Neuronal stem cell (in vitro differentiated cells): ENCODE data around the gene GCNT2.
"Not testable (repeated sequence)": the region's sequence is repeated elsewhere in the genome, so short reads cannot be mapped to it uniquely, and the experiment has no call there.

Experiments used
- DNase-seq: peaks from one replicate; pipeline ENCODE4 v3.0.0-alpha.2; 2013; ENCODE audit warnings: low spot score
- H2AFZ ChIP-seq: one replicate; pipeline ENCODE4 v1.6.1; 2013; ENCODE audit warnings: mild to moderate bottlenecking, low read length, inconsistent platforms
- H2AK5ac ChIP-seq: 2 replicates; pipeline ENCODE4 v1.6.1; 2013; ENCODE audit warnings: low read depth, mild to moderate bottlenecking, inconsistent platforms, low read length, moderate library complexity, mixed read lengths
- H2BK120ac ChIP-seq: 2 replicates; pipeline ENCODE4 v1.6.1; 2013; ENCODE audit warnings: low read depth, mild to moderate bottlenecking, inconsistent platforms, low read length, moderate library complexity, mixed read lengths
- H2BK12ac ChIP-seq: one replicate; pipeline ENCODE4 v1.6.1; 2013; ENCODE audit warnings: low read length, inconsistent platforms
- H2BK15ac ChIP-seq: 2 replicates; pipeline ENCODE4 v1.6.1; 2013; ENCODE audit warnings: mild to moderate bottlenecking, low read length, inconsistent platforms, mixed read lengths
- H2BK5ac ChIP-seq: one replicate; pipeline ENCODE4 v1.6.1; 2013; ENCODE audit warnings: inconsistent platforms, mild to moderate bottlenecking, low read length, moderate library complexity
- H3K14ac ChIP-seq: one replicate; pipeline ENCODE4 v1.6.1; 2013; ENCODE audit warnings: low read length, inconsistent platforms
- H3K18ac ChIP-seq: 2 replicates; pipeline ENCODE4 v1.6.1; 2013; ENCODE audit warnings: low read length, inconsistent platforms
- H3K23ac ChIP-seq: 2 replicates; pipeline ENCODE4 v1.6.1; 2013; ENCODE audit warnings: low read depth, mild to moderate bottlenecking, mixed read lengths, low read length, inconsistent platforms; ENCODE audit not compliant: poor library complexity
- H3K27ac ChIP-seq: replicated peaks from 3 replicates; pipeline ENCODE4 v1.5.1; 2013; ENCODE audit warnings: low read length, inconsistent platforms
- H3K27me3 ChIP-seq, 3 experiments: 2 replicates each; pipeline ENCODE4 v1.6.1; 2013; ENCODE audit warnings: low read length in 3 of 3, mild to moderate bottlenecking in 2 of 3, inconsistent platforms in 1 of 3, low read depth in 1 of 3, mixed read lengths in 1 of 3, moderate library complexity in 1 of 3; ENCODE audit not compliant: control insufficient read depth in 3 of 3, insufficient read depth in 3 of 3
- H3K36me3 ChIP-seq, 2 donors: replicated peaks in 1 of 2; 2 replicates each; pipeline ENCODE4 v1.6.1; 2013; ENCODE audit warnings: low read length in 2 of 2; ENCODE audit not compliant: control insufficient read depth in 2 of 2, insufficient read depth in 2 of 2
- H3K4ac ChIP-seq: 2 replicates; pipeline ENCODE4 v1.6.1; 2013; ENCODE audit warnings: inconsistent platforms, mild to moderate bottlenecking, low read length, moderate library complexity
- H3K4me1 ChIP-seq, 2 donors: 1 replicate in 1 of 2; 2 replicates in 1 of 2; pipeline ENCODE4 v1.6.1; 2013; ENCODE audit warnings: low read length in 2 of 2, low read depth in 1 of 2; ENCODE audit not compliant: control insufficient read depth in 2 of 2, insufficient read depth in 1 of 2
- H3K4me2 ChIP-seq: one replicate; pipeline ENCODE4 v1.6.1; 2013; ENCODE audit warnings: mild to moderate bottlenecking, low read length, inconsistent platforms; ENCODE audit not compliant: insufficient read depth, poor library complexity, severe bottlenecking
- H3K4me3 ChIP-seq, 2 donors: 2 replicates each; pipeline ENCODE4 v1.5.1; 2013; ENCODE audit warnings: low read length in 2 of 2, mild to moderate bottlenecking in 2 of 2, inconsistent platforms in 1 of 2, moderate library complexity in 1 of 2
- H3K79me1 ChIP-seq: one replicate; pipeline ENCODE4 v1.6.1; 2013; ENCODE audit warnings: low read depth, mild to moderate bottlenecking, inconsistent platforms, low read length, moderate library complexity
- H3K9ac ChIP-seq: one replicate; pipeline ENCODE4 v1.6.1; 2013; ENCODE audit warnings: mild to moderate bottlenecking, low read depth, low read length, inconsistent platforms; ENCODE audit not compliant: poor library complexity
- H3K9me3 ChIP-seq, 2 donors: replicated peaks in 1 of 2; 2 replicates each; pipeline versions ENCODE3 to v1.6.1; 2013; ENCODE audit warnings: low read length in 2 of 2, mild to moderate bottlenecking in 2 of 2, inconsistent platforms in 1 of 2, low read depth in 1 of 2, mixed read lengths in 1 of 2, moderate library complexity in 1 of 2; ENCODE audit not compliant: control insufficient read depth in 2 of 2, insufficient read depth in 1 of 2
- H4K8ac ChIP-seq: one replicate; pipeline ENCODE4 v1.6.1; 2013; ENCODE audit warnings: low read depth, mild to moderate bottlenecking, inconsistent platforms, low read length, moderate library complexity
- H4K91ac ChIP-seq: one replicate; pipeline ENCODE4 v1.6.1; 2013; ENCODE audit warnings: low read length, low read depth, mild to moderate bottlenecking, inconsistent platforms; ENCODE audit not compliant: poor library complexity
- WGBS, 2 donors: extraction: QIAGEN DNeasy Blood & Tissue Kit; methylation state at CpG; one replicate each; pipeline ENCODE4 v1.1.7; 2013; ENCODE audit warnings: missing lambda C conversion rate in 2 of 2, mixed read lengths in 1 of 2; ENCODE audit not compliant: insufficient read length in 2 of 2, insufficient replicate concordance in 1 of 2; ENCODE audit errors: extremely low coverage in 2 of 2; 5-methylcytosine and 5-hydroxymethylcytosine counted together

GCNT2 gene

DNA sequence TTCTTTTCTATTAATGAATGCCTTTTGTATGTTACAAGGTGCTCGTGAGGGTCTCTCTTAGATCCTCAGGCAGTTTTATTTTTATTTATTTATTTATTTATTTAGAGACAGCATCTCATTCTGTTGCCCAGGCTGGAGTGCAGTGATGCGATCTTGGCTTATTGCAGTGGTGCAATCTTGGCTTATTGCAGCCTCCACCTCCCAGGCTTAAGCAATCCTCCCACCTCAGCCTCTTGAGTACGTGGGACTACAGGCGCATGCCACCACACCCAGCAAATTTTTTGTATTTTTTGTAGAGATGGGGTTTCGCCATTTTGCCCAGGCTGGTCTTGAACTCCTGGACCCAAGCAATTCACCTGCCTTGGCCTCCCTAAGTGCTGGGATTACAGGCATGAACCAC, 79.5 kb downstream of the GCNT2 start:
- H4K8ac ChIP-seq, H2AFZ ChIP-seq, H2BK120ac ChIP-seq, H2BK12ac ChIP-seq, H3K4me3 ChIP-seq, H2AK5ac ChIP-seq, H3K14ac ChIP-seq, H2BK15ac ChIP-seq, H4K91ac ChIP-seq, H2BK5ac ChIP-seq, H3K27ac ChIP-seq, H3K9me3 ChIP-seq, H3K18ac ChIP-seq, H3K4me2 ChIP-seq, H3K9ac ChIP-seq, H3K23ac ChIP-seq, H3K27me3 ChIP-seq, DNase-seq, H3K79me1 ChIP-seq, H3K4ac ChIP-seq, H3K36me3 ChIP-seq: not testable (repeated sequence)
- WGBS, 2 donors: no CpG with 5 or more reads among the region's 5 CpGs
- H3K4me1 ChIP-seq: peaks cover 0 to 18% of the 10 kb centered on the region in 2 donors

- no peak for DNase-seq
- no peak overlapping the region for H3K4me3 ChIP-seq
- H3K4me1 ChIP-seq: peaks cover 0 to 14% of the 10 kb centered on the region in 2 donors
- WGBS, 2 donors: no CpG with 5 or more reads among the region's 6 CpGs
- peaks cover 0 to 1% of the 10 kb centered on the region in 2 donors for H3K36me3 ChIP-seq
- no peak overlapping the region for H3K4me2 ChIP-seq
- H3K79me1 ChIP-seq: no peaks in the 10 kb centered on the region
- no peak overlapping the region for H3K4ac ChIP-seq
- no peak overlapping the region for H2BK15ac ChIP-seq
- H3K27ac ChIP-seq: no peak overlapping the region
- H2BK5ac ChIP-seq: no peak overlapping the region
- no peak overlapping the region for H3K9ac ChIP-seq
- H3K23ac ChIP-seq: no peak overlapping the region
- H2BK12ac ChIP-seq: no peak overlapping the region
- H3K9me3 ChIP-seq: no peaks in the 10 kb centered on the region
- H4K8ac ChIP-seq: no peak overlapping the region
- no peak overlapping the region for H2AFZ ChIP-seq
- H3K14ac ChIP-seq: no peak overlapping the region
- no peak overlapping the region for H2BK120ac ChIP-seq
- no peak overlapping the region for H4K91ac ChIP-seq
- H3K18ac ChIP-seq: no peak overlapping the region
- no peaks in the 10 kb centered on the region for H3K27me3 ChIP-seq
- no peak overlapping the region for H2AK5ac ChIP-seq
Measured at GRCh38 chr6:10603219-10603618, 82.1 kb downstream of the GCNT2 start.

DNA sequence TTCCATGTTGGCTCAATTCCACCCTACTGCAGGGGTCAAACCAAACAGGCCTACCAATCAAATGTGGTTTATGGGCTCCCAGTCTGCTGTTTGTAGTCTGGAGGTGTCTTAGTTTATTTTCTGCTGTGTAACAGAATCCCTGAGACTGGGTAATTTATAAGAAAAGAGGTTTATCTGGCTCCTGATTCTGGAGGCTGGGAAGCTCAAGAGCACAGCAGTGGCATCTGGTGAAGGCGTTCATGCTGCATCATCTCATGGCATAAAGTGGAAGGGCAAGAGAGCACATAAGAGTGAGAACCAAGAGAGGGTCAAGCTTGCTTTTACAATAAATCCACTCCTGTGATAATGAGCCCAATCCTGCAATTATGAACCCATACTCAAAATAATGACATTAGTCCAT, 87.9 kb downstream of the GCNT2 start:
- H2AK5ac ChIP-seq: no peak overlapping the region
- no peak overlapping the region for H2BK12ac ChIP-seq
- no peak overlapping the region for H4K8ac ChIP-seq
- no peak overlapping the region for H3K4me2 ChIP-seq
- no peak overlapping the region for H2BK15ac ChIP-seq
- H3K79me1 ChIP-seq: peaks cover 4% of the 10 kb centered on the region
- H2BK120ac ChIP-seq: no peak overlapping the region
- no CpG with 5 or more reads among the region's 1 CpG for WGBS, 2 donors
- no peak overlapping the region for H3K18ac ChIP-seq
- H3K9ac ChIP-seq: no peak overlapping the region
- H3K9me3 ChIP-seq: peaks cover 2 to 3% of the 10 kb centered on the region in 2 donors
- no peak overlapping the region for H2BK5ac ChIP-seq
- peaks cover 0 to 1% of the 10 kb centered on the region in 2 donors for H3K36me3 ChIP-seq
- H3K4ac ChIP-seq: no peak overlapping the region
- H3K4me1 ChIP-seq: peaks cover 0 to 3% of the 10 kb centered on the region in 2 donors
- no peak overlapping the region for H3K27ac ChIP-seq
- H3K27me3 ChIP-seq: no peaks in the 10 kb centered on the region
- no peak overlapping the region for H3K4me3 ChIP-seq
- H4K91ac ChIP-seq: no peak overlapping the region
- no peak overlapping the region for H3K14ac ChIP-seq
- no peak overlapping the region for H2AFZ ChIP-seq
- no peak overlapping the region for H3K23ac ChIP-seq
- no peak for DNase-seq

DNA sequence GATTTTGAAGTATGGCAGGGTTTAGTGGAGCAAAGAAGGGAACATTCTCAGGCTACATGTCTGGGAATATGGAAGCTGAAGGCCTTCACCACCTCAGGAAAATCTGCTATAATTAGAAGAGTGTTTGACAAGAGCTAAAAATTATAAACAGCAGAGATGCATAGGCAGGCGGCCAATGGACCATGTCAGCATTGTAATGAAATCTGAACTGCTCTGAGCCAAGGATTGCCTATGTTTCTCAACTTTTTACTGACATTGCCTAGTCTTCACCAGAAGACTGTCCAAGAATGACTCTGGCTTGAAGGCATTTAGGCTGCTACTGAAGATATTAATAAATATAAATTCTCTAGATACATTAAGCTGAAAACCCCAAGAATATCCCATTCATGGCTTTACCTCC, 89.1 kb downstream of the GCNT2 start:
- H2AFZ ChIP-seq: no peak overlapping the region
- H4K8ac ChIP-seq: no peak overlapping the region
- no peak overlapping the region for H4K91ac ChIP-seq
- H3K4ac ChIP-seq: no peak overlapping the region
- DNase-seq: no peak
- no peak overlapping the region for H3K4me2 ChIP-seq
- H3K9ac ChIP-seq: no peak overlapping the region
- no peak overlapping the region for H2AK5ac ChIP-seq
- H3K79me1 ChIP-seq: peaks cover 4% of the 10 kb centered on the region
- H3K9me3 ChIP-seq: peaks cover 2 to 3% of the 10 kb centered on the region in 2 donors
- peaks cover 0 to 1% of the 10 kb centered on the region in 2 donors for H3K36me3 ChIP-seq
- no peak overlapping the region for H3K23ac ChIP-seq
- H2BK15ac ChIP-seq: no peak overlapping the region
- H3K4me3 ChIP-seq: no peak overlapping the region
- no peak overlapping the region for H2BK5ac ChIP-seq
- no peaks in the 10 kb centered on the region for H3K27me3 ChIP-seq
- no CpG with 5 or more reads among the region's 1 CpG for WGBS, 2 donors
- no peak overlapping the region for H3K14ac ChIP-seq
- no peak overlapping the region for H2BK120ac ChIP-seq
- H3K18ac ChIP-seq: no peak overlapping the region
- no peak overlapping the region for H3K27ac ChIP-seq
- H3K4me1 ChIP-seq: peaks cover 0 to 3% of the 10 kb centered on the region in 2 donors
- H2BK12ac ChIP-seq: no peak overlapping the region
